Gastrocnemius medialis (tissue), 4 donors: ENCODE measurements around the gene MRAP.

Source experiments
- CTCF ChIP-seq, 5 experiments: fragments of 450-650 bp in 3 of 5; fragments of 200-600 bp in 2 of 5; sonication (generic) in 2 of 5; IDR thresholded peaks in 4 of 5; conservative IDR thresholded peaks in 1 of 5; 1 replicate in 4 of 5; 2 replicates in 1 of 5; pipeline ENCODE4 v1.5.1; 2016 to 2019; ENCODE audit warnings: antibody characterized with exemption in 5 of 5, mild to moderate bottlenecking in 3 of 5, moderate library complexity in 3 of 5
- POLR2A ChIP-seq, 2 donors: fragments of 450-650 bp; IDR thresholded peaks; one replicate each; pipeline ENCODE4 v1.6.1; 2017; ENCODE audit warnings: antibody characterized with exemption in 2 of 2, mild to moderate bottlenecking in 2 of 2, moderate library complexity in 2 of 2

DNA sequence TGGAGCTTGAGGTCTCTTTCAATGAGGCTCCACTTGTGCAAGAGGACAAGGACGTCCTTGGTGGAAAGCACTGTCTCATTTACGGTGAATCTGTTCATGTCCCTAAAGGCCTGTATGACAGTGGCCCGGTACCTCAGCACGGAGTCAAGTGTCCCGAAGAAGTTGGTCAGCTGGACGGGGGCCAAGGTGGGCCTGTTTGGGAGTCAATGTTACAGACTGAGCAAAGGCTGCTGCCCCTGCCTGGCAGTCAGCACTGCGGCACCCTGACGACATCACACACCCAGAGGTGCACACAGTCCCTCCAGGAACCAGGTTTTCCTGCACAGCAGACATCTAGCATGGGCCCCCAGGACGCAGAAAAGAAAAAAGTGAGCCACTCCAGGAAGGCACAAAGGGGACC is 19.1 kb downstream of the MRAP start:
- TF ChIP-seq CTCF (IDR thresholded peaks at IDR 0.05 in 4 of 5, conservative IDR thresholded peaks at IDR 0.05 in 1 of 5), result no peak
- no peak for TF ChIP-seq POLR2A (IDR thresholded peaks at IDR 0.05)
